MCF 10A (cell line): ENCODE results near the gene PRKACG. TPM values are rescaled to one million over a fixed set of nuclear protein-coding genes. Genes with fewer than 3 reads are reported as not detected.

ENCODE experiments used
- BruUV-seq: library from RNA; stranded (reverse); fragments of 400-500 nt; replicated peaks from 2 replicates; lab custom pipeline; 2021; lab: Mats Ljungman, UMichigan
- CTCF ChIA-PET: fragments of 300-600 bp; sonication (Branson Sonifier 250); formaldehyde crosslinking; extraction: SDS; loops from one replicate; lab custom pipeline; 2021; ENCODE audit warnings: antibody characterized with exemption, inconsistent platforms; lab: Yijun Ruan, JAX
- POLR2A ChIA-PET: fragments of 300-600, 350-650 bp; sonication (Branson Sonifier 250); formaldehyde crosslinking; extraction: SDS; loops from one replicate; lab custom pipeline; 2020; ENCODE audit warnings: antibody characterized with exemption, inconsistent platforms; lab: Yijun Ruan, JAX
- DNase-seq: peaks from one replicate; pipeline ENCODE4 v3.0.0-alpha.2; 2018; ENCODE audit not compliant: unreplicated experiment
- H3K27ac Mint-ChIP-seq: one replicate; pipeline ENCODE4 v1.8.0; 2022; ENCODE audit warnings: mild to moderate bottlenecking, low read depth, mixed read lengths; ENCODE audit not compliant: unreplicated experiment
- H3K27me3 Mint-ChIP-seq: one replicate; pipeline ENCODE4 v1.8.0; 2022; ENCODE audit warnings: mixed read lengths; ENCODE audit not compliant: insufficient read depth, unreplicated experiment
- H3K36me3 Mint-ChIP-seq: one replicate; pipeline ENCODE4 v1.8.0; 2022; ENCODE audit warnings: mild to moderate bottlenecking, moderate library complexity, mixed read lengths; ENCODE audit not compliant: insufficient read depth, unreplicated experiment
- H3K4me1 Mint-ChIP-seq: one replicate; pipeline ENCODE4 v1.8.0; 2022; ENCODE audit warnings: mixed read lengths; ENCODE audit not compliant: insufficient read depth, unreplicated experiment
- H3K4me3 Mint-ChIP-seq: one replicate; pipeline ENCODE4 v1.8.0; 2022; ENCODE audit warnings: mild to moderate bottlenecking, moderate library complexity, mixed read lengths; ENCODE audit not compliant: unreplicated experiment
- H3K9me3 Mint-ChIP-seq: one replicate; pipeline ENCODE4 v1.8.0; 2022; ENCODE audit warnings: mixed read lengths; ENCODE audit not compliant: unreplicated experiment
- intact Hi-C: fragments of 100-400 bp; cut with micrococcal nuclease; formaldehyde crosslinking; loops from 2 replicates; pipeline ENCODE4 v1.14.1; 2022
- total RNA-seq: library from RNA; stranded (reverse); gene quantifications from 2 replicates; pipeline ENCODE4 v1.2.3, GENCODE V29; 2022
- TF ChIP-seq, protein P1 (sequence below): fragments of 200-600 bp; IDR thresholded peaks from one replicate; pipeline ENCODE4 v1.8.0; 2022; ENCODE audit warnings: antibody characterized with exemption, mild to moderate bottlenecking; ENCODE audit not compliant: unreplicated experiment

Gene PRKACG
- total RNA-seq, 1 experiment from 2014 or later: not detected

DNA sequence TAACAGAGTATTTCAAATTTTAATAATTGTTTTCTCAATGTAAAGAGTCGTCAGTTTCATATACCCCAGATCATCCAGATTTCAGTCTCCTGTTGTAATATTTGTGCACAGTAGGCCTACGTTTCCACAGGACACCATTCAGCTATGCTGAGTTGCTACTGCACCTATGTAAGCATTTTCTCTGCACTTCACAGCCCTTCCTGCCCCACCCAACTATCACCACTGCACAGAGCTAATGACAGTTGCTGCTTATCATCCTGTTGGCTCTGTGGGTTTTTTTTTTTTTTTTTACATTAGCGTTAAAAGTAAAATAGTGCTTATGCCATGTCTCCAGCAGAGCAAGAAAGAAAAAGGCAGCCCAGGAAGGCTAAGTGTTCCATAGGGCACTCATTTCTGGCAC is 5.9 kb upstream of the PRKACG start:
- Mint-ChIP-seq H3K27me3 (peaks cover 52% of the 10 kb centered on the region), H3K9me3 (no peaks in the 10 kb centered on the region), H3K4me3 (no peak overlapping the region), H3K27ac (no peak overlapping the region), H3K4me1 (peaks cover 6% of the 10 kb centered on the region), H3K36me3 (no peaks in the 10 kb centered on the region)
- no peak for DNase-seq
- no TSS peak for BruUV-seq
- POLR2A ChIA-PET: interaction anchor here (0.6 kb wide), 1 partner anchor 1064 kb away, joined by 3 read pairs; no protein-coding TSS in a partner anchor
- intact Hi-C loops: no loop called here
- TF ChIP-seq, protein P1, sequence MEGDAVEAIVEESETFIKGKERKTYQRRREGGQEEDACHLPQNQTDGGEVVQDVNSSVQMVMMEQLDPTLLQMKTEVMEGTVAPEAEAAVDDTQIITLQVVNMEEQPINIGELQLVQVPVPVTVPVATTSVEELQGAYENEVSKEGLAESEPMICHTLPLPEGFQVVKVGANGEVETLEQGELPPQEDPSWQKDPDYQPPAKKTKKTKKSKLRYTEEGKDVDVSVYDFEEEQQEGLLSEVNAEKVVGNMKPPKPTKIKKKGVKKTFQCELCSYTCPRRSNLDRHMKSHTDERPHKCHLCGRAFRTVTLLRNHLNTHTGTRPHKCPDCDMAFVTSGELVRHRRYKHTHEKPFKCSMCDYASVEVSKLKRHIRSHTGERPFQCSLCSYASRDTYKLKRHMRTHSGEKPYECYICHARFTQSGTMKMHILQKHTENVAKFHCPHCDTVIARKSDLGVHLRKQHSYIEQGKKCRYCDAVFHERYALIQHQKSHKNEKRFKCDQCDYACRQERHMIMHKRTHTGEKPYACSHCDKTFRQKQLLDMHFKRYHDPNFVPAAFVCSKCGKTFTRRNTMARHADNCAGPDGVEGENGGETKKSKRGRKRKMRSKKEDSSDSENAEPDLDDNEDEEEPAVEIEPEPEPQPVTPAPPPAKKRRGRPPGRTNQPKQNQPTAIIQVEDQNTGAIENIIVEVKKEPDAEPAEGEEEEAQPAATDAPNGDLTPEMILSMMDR: no peak
- CTCF ChIA-PET: interaction anchor here (0.6 to 2.1 kb wide), 6 partner anchors 8 to 511 kb away, joined by 3 to 10 read pairs (median 6); partner anchors contain the start of gene FXN

GRCh38 chr9:69018737-69019136 is 4.8 kb upstream of the PRKACG start:
- no TSS peak for BruUV-seq
- Mint-ChIP-seq H3K27me3 (peaks cover 44% of the 10 kb centered on the region), H3K27ac (no peak overlapping the region), H3K36me3 (no peaks in the 10 kb centered on the region), H3K4me1 (peaks cover under 1% of the 10 kb centered on the region), H3K4me3 (no peak overlapping the region), H3K9me3 (no peaks in the 10 kb centered on the region)
- ChIA-PET POLR2A (no interaction called here), CTCF (interaction anchor here (0.9 to 2.1 kb wide), 5 partner anchors 9 to 197 kb away, joined by 3 to 10 read pairs (median 7); partner anchors contain the start of gene FXN)
- TF ChIP-seq, protein P1: no peak
- intact Hi-C loops: no loop called here
- DNase-seq: no peak

DNA sequence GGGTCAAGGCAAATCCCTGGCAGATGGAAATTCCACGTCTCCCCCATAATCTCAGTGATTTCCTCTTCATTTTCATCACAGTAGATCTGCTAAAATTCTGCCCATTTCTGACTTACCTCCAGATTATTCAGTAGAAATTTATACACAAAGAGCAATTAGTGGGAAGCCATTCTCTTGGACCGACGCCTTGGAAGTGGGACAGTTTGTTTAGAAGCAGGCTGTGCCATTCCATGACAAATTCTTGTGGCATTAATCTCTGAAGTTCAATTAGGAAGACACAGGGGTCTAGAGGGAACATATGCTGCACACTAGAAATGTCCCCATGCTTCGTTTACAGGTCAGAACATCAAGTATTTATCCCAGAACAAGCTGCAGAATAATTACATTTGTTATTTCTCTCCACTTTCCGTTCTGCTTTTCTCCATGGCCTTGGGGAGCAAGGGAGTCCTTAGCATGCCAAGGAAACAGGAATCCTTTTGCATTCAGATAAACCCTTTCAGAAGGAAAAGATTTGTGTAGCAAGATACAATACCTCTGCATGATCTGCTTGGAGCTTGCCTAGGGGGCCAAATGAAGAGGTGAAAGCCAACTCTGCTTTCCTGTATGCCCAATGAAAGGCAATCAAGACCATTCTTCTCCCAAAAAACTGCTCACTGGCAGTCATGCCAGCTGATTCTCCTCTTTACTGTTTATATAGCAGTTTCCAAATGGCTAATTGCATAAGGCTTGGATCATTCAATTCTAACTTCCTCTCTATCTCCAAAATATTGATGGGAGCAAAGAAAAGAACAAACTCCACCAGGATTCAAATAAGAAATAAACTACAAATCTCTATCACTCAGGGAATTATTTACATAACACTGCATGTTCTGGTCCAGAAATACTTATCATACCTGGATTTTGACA is 2.5 kb upstream of the PRKACG start:
- intact Hi-C loops: no loop called here
- POLR2A ChIA-PET: no interaction called here
- Mint-ChIP-seq H3K4me3 (no peak overlapping the region), H3K27me3 (peaks cover 40% of the 10 kb centered on the region), H3K36me3 (no peaks in the 10 kb centered on the region), H3K4me1 (no peaks in the 10 kb centered on the region), H3K9me3 (no peaks in the 10 kb centered on the region), H3K27ac (no peak overlapping the region)
- no TSS peak for BruUV-seq
- no peak for DNase-seq
- CTCF ChIA-PET: interaction anchor here (0.5 to 1.4 kb wide), 7 partner anchors 8 to 1148 kb away, joined by 3 to 6 read pairs (median 3); no protein-coding TSS in a partner anchor
- TF ChIP-seq, protein P1: no peak

- intact Hi-C loops: no loop called here
- H3K4me1 Mint-ChIP-seq: no peaks in the 10 kb centered on the region
- no TSS peak for BruUV-seq
- H3K27ac Mint-ChIP-seq: no peak overlapping the region
- H3K27me3 Mint-ChIP-seq: peaks cover 38% of the 10 kb centered on the region
- DNase-seq: no peak
- ChIA-PET CTCF (interaction anchor here (0.6 to 2.7 kb wide), 3 partner anchors 13 to 672 kb away, joined by 3 to 14 read pairs (median 11); no protein-coding TSS in a partner anchor), POLR2A (no interaction called here)
- no peak overlapping the region for H3K4me3 Mint-ChIP-seq
- no peaks in the 10 kb centered on the region for H3K36me3 Mint-ChIP-seq
- no peaks in the 10 kb centered on the region for H3K9me3 Mint-ChIP-seq
- TF ChIP-seq, protein P1: no peak
Observed at GRCh38 chr9:69013382-69013727, 558 bp downstream of the PRKACG start.
